ENCODE results near the gene HBA1.
"Not testable (repeated sequence)": the region's sequence is repeated elsewhere in the genome, so short reads cannot be mapped to it uniquely, and the experiment has no call there.

Gene HBA1

DNA sequence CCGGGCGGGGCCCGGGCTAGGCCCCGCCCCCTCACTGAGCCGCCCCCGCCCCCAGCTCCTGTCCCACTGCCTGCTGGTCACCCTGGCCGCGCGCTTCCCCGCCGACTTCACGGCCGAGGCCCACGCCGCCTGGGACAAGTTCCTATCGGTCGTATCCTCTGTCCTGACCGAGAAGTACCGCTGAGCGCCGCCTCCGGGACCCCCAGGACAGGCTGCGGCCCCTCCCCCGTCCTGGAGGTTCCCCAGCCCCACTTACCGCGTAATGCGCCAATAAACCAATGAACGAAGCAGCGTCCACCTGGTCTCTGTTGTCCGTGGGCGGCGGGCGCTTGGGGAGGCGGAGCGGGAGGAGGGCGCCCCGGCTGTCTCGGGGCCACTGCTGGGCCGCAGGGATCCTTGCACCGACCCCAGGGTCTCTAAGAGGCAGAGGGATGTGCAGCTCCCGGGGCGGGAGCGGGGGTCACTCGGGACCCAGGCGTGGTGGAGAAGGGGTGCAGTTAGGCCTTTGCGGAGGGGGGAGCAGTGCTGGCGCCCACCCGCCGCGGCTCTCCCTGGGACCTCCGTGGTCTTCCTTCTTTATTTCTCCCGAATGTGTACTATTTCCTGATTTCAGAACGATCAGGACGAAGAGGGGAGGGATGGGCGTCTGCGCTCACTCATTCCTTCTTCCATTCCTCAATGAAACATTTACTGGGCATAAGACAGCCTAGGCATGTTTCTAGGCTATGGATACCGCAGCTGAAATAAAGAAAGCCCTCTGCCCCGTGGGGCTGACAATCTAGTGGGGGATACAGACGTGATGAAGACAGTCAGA, 22.1 kb upstream of the HBA1 start:
- TF ChIP-seq, protein P1, sequence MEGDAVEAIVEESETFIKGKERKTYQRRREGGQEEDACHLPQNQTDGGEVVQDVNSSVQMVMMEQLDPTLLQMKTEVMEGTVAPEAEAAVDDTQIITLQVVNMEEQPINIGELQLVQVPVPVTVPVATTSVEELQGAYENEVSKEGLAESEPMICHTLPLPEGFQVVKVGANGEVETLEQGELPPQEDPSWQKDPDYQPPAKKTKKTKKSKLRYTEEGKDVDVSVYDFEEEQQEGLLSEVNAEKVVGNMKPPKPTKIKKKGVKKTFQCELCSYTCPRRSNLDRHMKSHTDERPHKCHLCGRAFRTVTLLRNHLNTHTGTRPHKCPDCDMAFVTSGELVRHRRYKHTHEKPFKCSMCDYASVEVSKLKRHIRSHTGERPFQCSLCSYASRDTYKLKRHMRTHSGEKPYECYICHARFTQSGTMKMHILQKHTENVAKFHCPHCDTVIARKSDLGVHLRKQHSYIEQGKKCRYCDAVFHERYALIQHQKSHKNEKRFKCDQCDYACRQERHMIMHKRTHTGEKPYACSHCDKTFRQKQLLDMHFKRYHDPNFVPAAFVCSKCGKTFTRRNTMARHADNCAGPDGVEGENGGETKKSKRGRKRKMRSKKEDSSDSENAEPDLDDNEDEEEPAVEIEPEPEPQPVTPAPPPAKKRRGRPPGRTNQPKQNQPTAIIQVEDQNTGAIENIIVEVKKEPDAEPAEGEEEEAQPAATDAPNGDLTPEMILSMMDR (conservative IDR thresholded peaks at IDR 0.05) = no peak
- TF ChIP-seq ZFX (IDR thresholded peaks at IDR 0.05) = no peak
- no peak overlapping the region for H3K27ac ChIP-seq

DNA sequence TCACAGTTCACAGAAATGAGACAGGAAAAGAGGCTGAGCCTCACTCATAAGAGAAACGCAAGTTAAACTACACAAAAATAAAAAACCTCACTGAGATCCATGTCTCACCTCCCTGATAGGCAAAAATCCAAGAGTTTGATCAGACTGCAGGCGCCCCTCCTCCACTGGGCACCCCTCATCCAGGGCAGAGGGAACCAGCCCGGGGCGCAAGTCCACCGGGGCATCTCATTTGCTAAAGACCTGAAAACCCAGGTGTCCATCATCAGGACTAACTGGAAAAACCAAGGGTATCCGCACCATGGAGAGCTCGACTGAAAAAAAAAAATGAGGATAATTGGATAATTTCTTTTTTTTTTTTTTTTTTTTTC, 21.5 kb upstream of the HBA1 start:
- no peak overlapping the region for H3K27ac ChIP-seq
- TF ChIP-seq, protein P1 (conservative IDR thresholded peaks at IDR 0.05) = no peak

DNA sequence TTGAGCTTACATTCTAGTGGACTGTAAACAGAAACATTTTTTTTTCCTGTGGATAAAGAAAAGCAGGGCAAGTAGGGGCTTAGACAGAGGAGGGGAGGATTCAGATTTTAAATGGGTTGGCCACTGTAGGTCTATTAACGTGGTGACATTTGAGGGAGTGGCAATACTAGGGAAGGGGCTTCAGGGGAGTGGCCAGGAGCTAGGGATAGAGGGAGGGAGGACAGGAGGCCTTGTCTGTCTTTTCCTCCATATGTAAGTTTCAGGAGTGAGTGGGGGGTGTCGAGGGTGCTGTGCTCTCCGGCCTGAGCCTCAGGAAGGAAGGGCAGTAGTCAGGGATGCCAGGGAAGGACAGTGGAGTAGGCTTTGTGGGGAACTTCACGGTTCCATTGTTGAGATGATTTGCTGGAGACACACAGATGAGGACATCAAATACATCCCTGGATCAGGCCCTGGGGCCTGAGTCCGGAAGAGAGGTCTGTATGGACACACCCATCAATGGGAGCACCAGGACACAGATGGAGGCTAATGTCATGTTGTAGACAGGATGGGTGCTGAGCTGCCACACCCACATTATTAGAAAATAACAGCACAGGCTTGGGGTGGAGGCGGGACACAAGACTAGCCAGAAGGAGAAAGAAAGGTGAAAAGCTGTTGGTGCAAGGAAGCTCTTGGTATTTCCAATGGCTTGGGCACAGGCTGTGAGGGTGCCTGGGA, 17.2 kb upstream of the HBA1 start:
- H3K27ac ChIP-seq = no peak overlapping the region
- TF ChIP-seq, protein P1 (conservative IDR thresholded peaks at IDR 0.05) = no peak
- TF ChIP-seq ZFX (IDR thresholded peaks at IDR 0.05) = no peak

DNA sequence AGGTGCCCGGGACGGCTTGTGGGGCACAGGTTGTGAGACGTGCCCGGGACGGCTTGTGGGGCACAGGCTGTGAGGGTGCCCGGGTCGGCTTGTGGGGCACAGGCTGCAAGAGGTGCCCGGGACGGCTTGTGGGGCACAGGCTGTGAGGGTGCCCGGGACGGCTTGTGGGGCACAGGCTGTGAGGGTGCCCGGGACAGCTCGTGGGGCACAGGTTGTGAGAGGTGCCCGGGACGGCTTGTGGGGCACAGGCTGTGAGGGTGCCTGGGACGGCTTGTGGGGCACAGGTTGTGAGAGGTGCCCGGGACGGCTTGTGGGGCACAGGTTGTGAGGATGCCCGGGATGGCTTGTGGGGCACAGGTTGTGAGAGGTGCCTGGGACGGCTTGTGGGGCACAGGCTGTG, 16.2 kb upstream of the HBA1 start:
- not testable (repeated sequence) for H3K27ac ChIP-seq

DNA sequence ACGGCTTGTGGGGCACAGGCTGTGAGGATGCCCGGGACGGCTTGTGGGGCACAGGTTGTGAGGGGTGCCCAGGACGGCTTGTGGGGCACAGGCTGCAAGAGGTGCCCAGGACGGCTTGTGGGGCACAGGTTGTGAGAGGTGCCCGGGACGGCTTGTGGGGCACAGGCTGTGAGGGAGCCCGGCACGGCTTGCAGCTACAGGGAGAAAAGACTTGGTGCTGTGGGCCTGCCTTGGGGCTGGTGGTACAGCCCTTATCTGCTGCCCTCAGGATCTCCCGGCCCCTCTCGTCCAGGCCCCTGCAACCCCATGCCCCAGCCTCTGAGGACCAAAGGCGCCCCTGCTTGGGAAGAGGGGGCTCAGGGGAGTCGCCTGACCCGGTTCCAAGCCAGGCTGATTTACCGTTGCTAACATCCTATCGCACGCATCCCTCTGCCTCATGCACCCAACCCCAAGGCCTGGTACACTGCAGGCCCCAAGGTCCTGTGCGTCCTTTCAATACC, 15.7 kb upstream of the HBA1 start:
- TF ChIP-seq ZFX (IDR thresholded peaks at IDR 0.05) = no peak
- TF ChIP-seq, protein P1 (conservative IDR thresholded peaks at IDR 0.05) = no peak
- no peak overlapping the region for H3K27ac ChIP-seq

DNA sequence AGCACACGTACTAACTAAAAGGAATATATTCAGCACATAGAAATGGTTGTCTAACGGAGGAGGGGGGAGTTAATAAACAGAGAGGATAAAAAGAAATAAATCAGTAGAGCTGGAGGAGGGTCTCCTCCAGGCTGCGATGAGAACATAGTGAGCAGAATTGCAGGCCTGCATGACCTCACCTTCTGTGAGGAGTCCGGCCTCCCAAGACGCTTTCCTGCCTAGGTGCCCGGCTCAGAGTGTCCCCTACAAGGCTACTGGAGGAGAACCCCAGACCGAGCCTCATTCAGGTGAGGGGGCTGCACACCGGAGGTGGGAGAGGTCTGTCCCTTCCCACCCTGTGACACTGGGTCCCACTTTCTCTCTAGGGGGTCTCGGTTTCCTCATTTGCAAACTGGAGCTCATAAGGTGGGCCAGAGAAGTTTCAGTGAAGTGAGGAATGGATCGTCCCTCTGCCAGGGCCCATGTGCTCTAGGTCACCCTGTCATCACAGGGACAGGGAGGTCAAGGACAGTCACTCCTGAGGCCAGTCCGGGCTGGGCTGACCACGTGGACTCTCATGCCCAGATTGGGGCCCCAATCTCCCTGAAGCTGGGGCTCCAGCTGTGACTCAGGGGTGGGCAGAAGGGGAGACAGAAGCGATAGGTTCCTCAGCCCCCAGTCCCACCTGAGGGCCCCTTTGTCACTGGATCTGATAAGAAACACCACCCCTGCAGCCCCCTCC, 14.0 kb upstream of the HBA1 start:
- H3K27ac ChIP-seq = no peak overlapping the region
- TF ChIP-seq, protein P1 (conservative IDR thresholded peaks at IDR 0.05) = no peak
- TF ChIP-seq ZFX (IDR thresholded peaks at IDR 0.05) = no peak

DNA sequence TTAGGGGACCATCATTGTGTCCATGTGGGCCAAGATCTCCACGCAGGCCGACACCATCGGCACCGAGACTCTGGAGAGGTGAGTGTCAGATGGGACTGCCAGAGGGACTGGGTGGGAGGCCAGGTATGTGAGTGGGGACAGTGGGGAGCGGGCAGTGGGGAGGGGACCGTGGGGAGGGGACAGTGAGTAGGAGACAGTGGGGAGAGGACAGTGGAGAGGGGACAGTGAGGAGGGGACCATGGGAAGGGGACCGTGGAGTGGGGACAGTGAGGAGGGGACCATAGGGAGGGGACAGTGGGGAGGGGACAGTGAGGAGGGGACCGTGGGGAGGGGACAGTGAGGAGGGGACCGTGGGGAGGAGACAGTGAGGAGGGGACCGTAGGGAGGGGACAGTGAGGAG, 13.3 kb upstream of the HBA1 start:
- not testable (repeated sequence) for H3K27ac ChIP-seq

DNA sequence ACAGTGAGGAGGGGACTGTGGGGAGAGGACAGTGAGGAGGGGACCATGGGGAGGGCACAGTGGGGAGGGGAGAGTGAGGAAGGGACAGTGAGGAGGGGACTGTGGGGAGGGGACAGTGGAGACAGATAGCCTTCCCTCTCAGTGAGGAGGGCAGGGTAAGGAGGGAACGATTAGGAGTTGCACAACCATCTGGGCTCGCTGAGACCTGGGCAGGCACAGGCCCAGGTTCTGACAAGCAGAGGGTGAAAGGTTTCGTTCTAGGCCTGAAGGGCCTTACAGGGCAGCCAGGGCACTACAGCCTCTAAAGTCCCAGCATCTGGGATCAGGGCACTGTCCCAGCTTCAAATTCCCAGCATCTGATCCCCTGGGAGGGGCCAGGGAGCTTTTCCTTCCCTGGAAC, 12.8 kb upstream of the HBA1 start:
- not testable (repeated sequence) for H3K27ac ChIP-seq

DNA sequence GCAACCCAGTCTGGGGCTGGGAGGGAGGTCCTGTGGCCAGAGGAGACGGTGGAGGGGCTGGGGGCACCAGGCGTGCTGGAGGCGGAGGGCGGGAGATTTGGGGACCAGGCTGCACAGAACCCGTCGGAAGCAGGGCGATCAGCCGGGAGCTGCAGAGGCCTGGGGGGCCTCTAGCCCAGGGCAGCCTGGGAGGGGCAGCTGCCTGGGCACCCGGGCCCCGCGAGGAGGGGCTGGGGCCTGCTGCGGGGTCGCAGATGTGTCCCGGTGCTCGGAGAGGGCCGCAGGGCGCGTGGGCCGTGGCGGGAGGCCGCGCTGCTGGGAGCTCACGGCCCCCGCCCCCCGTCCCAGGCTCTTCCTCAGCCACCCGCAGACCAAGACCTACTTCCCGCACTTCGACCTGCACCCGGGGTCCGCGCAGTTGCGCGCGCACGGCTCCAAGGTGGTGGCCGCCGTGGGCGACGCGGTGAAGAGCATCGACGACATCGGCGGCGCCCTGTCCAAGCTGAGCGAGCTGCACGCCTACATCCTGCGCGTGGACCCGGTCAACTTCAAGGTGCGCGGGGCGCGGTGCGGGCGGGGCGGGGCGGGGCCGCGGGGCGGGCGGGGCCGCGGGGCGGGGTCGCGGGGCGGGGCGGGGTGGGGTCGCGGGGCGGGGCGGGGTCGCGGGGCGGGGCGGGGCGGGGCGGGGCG, 12.2 kb upstream of the HBA1 start:
- not testable (repeated sequence) for H3K27ac ChIP-seq

Measured in C4-2B (cell line).